Endothelial cell of umbilical vein (primary cell): ENCODE results near the gene PRR36. TPM values are rescaled to one million over a fixed set of nuclear protein-coding genes. Genes with fewer than 3 reads are reported as not detected.

ENCODE experiments used
- BruUV-seq: library from RNA; stranded (reverse); fragments of 400-500 nt; replicated peaks from 2 replicates; lab custom pipeline; 2021; lab: Mats Ljungman, UMichigan
- CTCF ChIA-PET: fragments of 300-600, 350-600 bp; sonication (Branson Sonifier 250); formaldehyde crosslinking; loops from one replicate; lab custom pipeline; 2021; ENCODE audit warnings: antibody characterized with exemption, inconsistent platforms; lab: Charles Lee
- POLR2A ChIA-PET: fragments of 300-600, 350-600 bp; sonication (Branson Sonifier 250); formaldehyde crosslinking; loops from one replicate; lab custom pipeline; 2021; ENCODE audit warnings: antibody characterized with exemption, inconsistent platforms; lab: Charles Lee
- DNase-seq: peaks from one replicate; pipeline ENCODE4 v3.0.0-alpha.2; 2011; ENCODE audit warnings: low read depth, low spot score
- FAIRE-seq: peaks from 2 replicates; lab custom pipeline; 2011; peaks lifted over from hg19 to GRCh38; lab: Jason Lieb, UNC
- H2AFZ ChIP-seq: 2 replicates; pipeline ENCODE4 v1.6.0; 2012; ENCODE audit warnings: low read depth, low read length, control low read depth, inconsistent platforms
- H3K27ac ChIP-seq: 2 replicates; pipeline ENCODE4 v1.5.1; 2011; ENCODE audit warnings: low read depth, mild to moderate bottlenecking, control low read depth, low read length, moderate library complexity; ENCODE audit not compliant: insufficient read depth
- H3K27me3 ChIP-seq, 2 experiments: 2 replicates each; pipeline versions ENCODE4 v1.6.0 to v1.6.1; 2011; ENCODE audit warnings: low read length in 2 of 2, mixed read lengths in 1 of 2; ENCODE audit not compliant: control insufficient read depth in 2 of 2, insufficient read depth in 2 of 2
- H3K36me3 ChIP-seq, 2 experiments: 2 replicates in 1 of 2; 3 replicates in 1 of 2; pipeline ENCODE4 v1.5.1; 2011; ENCODE audit warnings: low read length in 2 of 2, mild to moderate bottlenecking in 1 of 2, moderate library complexity in 1 of 2; ENCODE audit not compliant: control insufficient read depth in 2 of 2, insufficient read depth in 2 of 2; ENCODE audit errors: extremely low read depth in 1 of 2
- H3K4me1 ChIP-seq: 3 replicates; pipeline ENCODE4 v1.5.1; 2011; ENCODE audit warnings: mild to moderate bottlenecking, low read length; ENCODE audit not compliant: control insufficient read depth, insufficient read depth; ENCODE audit errors: extremely low read depth
- H3K4me2 ChIP-seq: 2 replicates; pipeline ENCODE4 v1.6.1; 2011; ENCODE audit warnings: low read length, control low read depth, mixed read lengths; ENCODE audit not compliant: insufficient read depth
- H3K4me3 ChIP-seq, 3 experiments: fragments of 200-600 bp in 1 of 3; sonication (generic), shearing (Covaris generic) in 1 of 3; replicated peaks in 1 of 3; 2 replicates each; pipeline ENCODE4 v1.5.1; 2011 to 2016; ENCODE audit warnings: control low read depth in 3 of 3, low read length in 3 of 3, mild to moderate bottlenecking in 2 of 3, inconsistent platforms in 1 of 3, low read depth in 1 of 3, moderate library complexity in 1 of 3; ENCODE audit not compliant: insufficient read depth in 1 of 3
- H3K79me2 ChIP-seq: 2 replicates; pipeline ENCODE4 v1.6.0; 2012; ENCODE audit warnings: low read length, inconsistent platforms; ENCODE audit not compliant: control insufficient read depth, insufficient read depth
- H3K9ac ChIP-seq: replicated peaks from 2 replicates; pipeline ENCODE3; 2011; ENCODE audit warnings: low read length, control low read depth; ENCODE audit not compliant: insufficient read depth; ENCODE audit errors: extremely low read depth
- H3K9me1 ChIP-seq: replicated peaks from 3 replicates; pipeline ENCODE4 v1.6.0; 2011; ENCODE audit warnings: mild to moderate bottlenecking, low read length; ENCODE audit not compliant: control insufficient read depth, insufficient read depth; ENCODE audit errors: extremely low read depth
- H3K9me3 ChIP-seq: replicated peaks from 2 replicates; pipeline ENCODE4 v1.5.1; 2012; ENCODE audit warnings: low read length, inconsistent platforms; ENCODE audit not compliant: control insufficient read depth, insufficient read depth
- H4K20me1 ChIP-seq: replicated peaks from 2 replicates; pipeline ENCODE3; 2011; ENCODE audit warnings: mild to moderate bottlenecking, low read length; ENCODE audit not compliant: control insufficient read depth, insufficient read depth; ENCODE audit errors: extremely low read depth
- CTCF ChIP-seq, 2 donors: IDR thresholded peaks; 1 replicate in 1 of 2; 2 replicates in 1 of 2; pipeline ENCODE4 v1.5.1; 2011; ENCODE audit warnings: low read length in 2 of 2, mild to moderate bottlenecking in 2 of 2, moderate library complexity in 2 of 2, control low read depth in 1 of 2, inconsistent platforms in 1 of 2, low read depth in 1 of 2; ENCODE audit not compliant: insufficient read depth in 1 of 2; ENCODE audit errors: extremely low read depth in 1 of 2
- EZH2 ChIP-seq: IDR thresholded peaks from 2 replicates; pipeline ENCODE4 v1.6.1; 2012; ENCODE audit warnings: borderline replicate concordance, low read depth, mild to moderate bottlenecking, moderate library complexity, low read length, inconsistent platforms; ENCODE audit not compliant: severe bottlenecking
- FOS ChIP-seq: IDR thresholded peaks from 2 replicates; pipeline ENCODE4 v1.6.1; 2011; ENCODE audit warnings: mild to moderate bottlenecking, low read length, moderate library complexity, borderline replicate concordance; ENCODE audit not compliant: insufficient read depth
- GATA2 ChIP-seq: IDR thresholded peaks from 2 replicates; pipeline ENCODE4 v1.7.0; 2011; ENCODE audit warnings: low read depth, mild to moderate bottlenecking, moderate library complexity, mixed read lengths, low read length; ENCODE audit not compliant: insufficient read length, insufficient read depth
- JUN ChIP-seq: IDR thresholded peaks from 2 replicates; pipeline ENCODE4 v1.6.1; 2011; ENCODE audit warnings: borderline replicate concordance, low read depth; ENCODE audit not compliant: insufficient read length, insufficient read depth
- MAX ChIP-seq: IDR thresholded peaks from 2 replicates; pipeline ENCODE4 v1.6.1; 2011; ENCODE audit not compliant: insufficient read depth, insufficient read length
- MYC ChIP-seq: IDR thresholded peaks from one replicate; pipeline ENCODE4 v1.6.1; 2011; ENCODE audit warnings: mild to moderate bottlenecking, low read depth, low read length
- POLR2A ChIP-seq: IDR thresholded peaks from 2 replicates; pipeline ENCODE4 v1.6.1; 2012; ENCODE audit warnings: low read depth, mild to moderate bottlenecking, control low read depth, low read length
- POLR2AphosphoS5 ChIP-seq: IDR thresholded peaks from 2 replicates; pipeline ENCODE4 v1.6.1; 2012; ENCODE audit warnings: low read depth, mild to moderate bottlenecking, control low read depth, low read length, moderate library complexity; ENCODE audit not compliant: insufficient read depth
- dilution Hi-C: fragments of 300-500 bp; cut with MboI; formaldehyde crosslinking; loops from one replicate; pipeline ENCODE4 v1.15.0; 2019; ENCODE audit warnings: low sequenced_read_pairs; ENCODE audit not compliant: extremely low pct_ligation_motif_present
- intact Hi-C: fragments of 100-400 bp; cut with micrococcal nuclease; formaldehyde crosslinking; loops from one replicate; pipeline ENCODE4 v1.10.0; 2022
- polyA plus RNA-seq, 4 experiments: library from polyadenylated mRNA; depleted of rRNA in 3 of 4; stranded (reverse) in 3 of 4; unstranded in 1 of 4; fragments of >200 nt; gene quantifications; 2 replicates each; pipeline versions ENCODE4 v1.2.1 to v1.2.3, GENCODE V29; 2011 to 2012; ENCODE audit warnings: missing spikeins in 1 of 4
- total RNA-seq: library from RNA; stranded (reverse); gene quantifications from 2 replicates; pipeline ENCODE4 v1.2.3, GENCODE V29; 2021

PRR36 gene
- total and polyA plus RNA-seq, 2 donors (not counting 3 experiments of a cell fraction or from before 2014, with no cell fraction given): not detected

- intact Hi-C loops: no loop called here
- no peaks in the 10 kb centered on the region for H3K9me3 ChIP-seq
- no peak for TF ChIP-seq GATA2
- TF ChIP-seq POLR2AphosphoS5: no peak
- TF ChIP-seq EZH2: no peak
- TF ChIP-seq MYC: no peak
- TF ChIP-seq MAX: no peak
- TF ChIP-seq POLR2A: no peak
- TF ChIP-seq CTCF (IDR thresholded peaks at IDR 0.05; ENCODE audit: extremely low read depth in 1 of 2, insufficient read depth in 1 of 2, low read depth in 1 of 2, low read length in 2 of 2): no peak
- no peak for TF ChIP-seq FOS
- no peak for TF ChIP-seq JUN
- no peak for FAIRE-seq
- H3K79me2 ChIP-seq: no peaks in the 10 kb centered on the region
- ChIA-PET POLR2A (no interaction called here), CTCF (interaction anchor here (2.0 to 2.3 kb wide), 2 partner anchors 14 to 88 kb away, joined by 7 to 11 read pairs; partner anchors contain the start of gene TIMM44)
- H3K36me3 ChIP-seq: no peaks in the 10 kb centered on the region
- no peaks in the 10 kb centered on the region for H3K9me1 ChIP-seq
- no peak overlapping the region for H3K27ac ChIP-seq
- no peak overlapping the region for H3K9ac ChIP-seq
- H3K27me3 ChIP-seq: no peaks in the 10 kb centered on the region
- H4K20me1 ChIP-seq: no peaks in the 10 kb centered on the region
- no TSS peak for BruUV-seq
- H3K4me1 ChIP-seq: no peaks in the 10 kb centered on the region
- H2AFZ ChIP-seq: no peak overlapping the region
- H3K4me3 ChIP-seq: no peak overlapping the region
- DNase-seq: no peak
- dilution Hi-C loops: no loop called here
- H3K4me2 ChIP-seq: no peak overlapping the region
Observed at GRCh38 chr19:7855426-7856108, 18.6 kb downstream of the PRR36 start.
